Measurements from ENCODE around the gene DYNC2I2.

DNA sequence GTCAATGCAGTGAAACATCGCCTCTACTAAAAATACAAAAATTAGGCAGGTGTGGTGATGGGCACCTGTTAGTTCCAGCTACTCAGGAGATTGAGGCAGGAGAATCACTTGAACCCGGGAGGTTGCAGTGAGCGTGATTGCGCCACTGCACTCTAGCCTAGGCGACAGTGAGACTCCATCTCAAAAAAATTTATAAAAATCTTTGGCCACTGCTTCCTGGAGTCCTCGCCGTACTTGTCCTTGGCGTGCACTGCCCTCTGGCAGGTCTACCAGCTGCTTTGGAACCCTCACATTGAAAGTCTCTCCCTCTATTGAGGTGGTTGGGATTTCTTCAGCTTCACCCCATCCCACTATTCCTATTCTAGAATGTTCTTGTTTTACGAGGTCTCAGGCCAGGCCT lies 25.0 kb downstream of the DYNC2I2 start:
- TF ChIP-seq CTCF (IDR thresholded peaks at IDR 0.05) (no peak), POLR2A (IDR thresholded peaks at IDR 0.05) (no peak)

Data from esophagus squamous epithelium (tissue), 4 donors.